Vagina (tissue), 2 donors: ENCODE data around the gene SH3BP5.

Experiments used
- CTCF ChIP-seq, 3 experiments: fragments of 450-650 bp in 2 of 3; fragments of 200-600 bp in 1 of 3; sonication (generic) in 1 of 3; IDR thresholded peaks; one replicate each; pipeline ENCODE4 v1.5.1; 2017 to 2019; ENCODE audit warnings: antibody characterized with exemption in 3 of 3, mild to moderate bottlenecking in 2 of 3, moderate library complexity in 2 of 3
- POLR2A ChIP-seq, 2 donors: fragments of 450-650 bp; IDR thresholded peaks; one replicate each; pipeline ENCODE4 v1.6.1; 2017; ENCODE audit warnings: antibody characterized with exemption in 2 of 2, mild to moderate bottlenecking in 2 of 2, moderate library complexity in 2 of 2
- POLR2AphosphoS5 ChIP-seq, 2 donors: sonication (generic); formaldehyde crosslinking; IDR thresholded peaks; one replicate each; pipeline ENCODE4 v1.9.0; 2017; ENCODE audit warnings: antibody characterized with exemption in 2 of 2, mild to moderate bottlenecking in 2 of 2, low read depth in 1 of 2; ENCODE audit not compliant: insufficient read depth in 1 of 2

GRCh38 chr3:15380980-15381890 lies 48.8 kb upstream of the SH3BP5 start:
- no peak for TF ChIP-seq CTCF (IDR thresholded peaks at IDR 0.05)
- TF ChIP-seq POLR2A (IDR thresholded peaks at IDR 0.05) = no peak
- no peak for TF ChIP-seq POLR2AphosphoS5 (IDR thresholded peaks at IDR 0.05; ENCODE audit: insufficient read depth in 1 of 2, low read depth in 1 of 2)
